H9 (cell line): Measurements from ENCODE around the gene PLEKHG3. TPM values are rescaled to one million over a fixed set of nuclear protein-coding genes. Genes with fewer than 3 reads are reported as not detected.
A peak's percentile ranks its signal among the peaks of the same experiment; 100 is the strongest.

Source experiments
- DNase-seq: peaks from one replicate; pipeline ENCODE4 v3.0.0-alpha.2; 2017
- H2AFZ ChIP-seq: one replicate; pipeline ENCODE4 v1.6.1; 2013; ENCODE audit warnings: mild to moderate bottlenecking, low read length, control low read depth, moderate library complexity
- H2AK5ac ChIP-seq: 2 replicates; pipeline ENCODE4 v1.6.1; 2013; ENCODE audit warnings: low read length, control low read depth, mixed read lengths; ENCODE audit not compliant: insufficient read length
- H2BK120ac ChIP-seq: one replicate; pipeline ENCODE4 v1.6.1; 2013; ENCODE audit warnings: low read depth, mild to moderate bottlenecking, low read length, control low read depth, inconsistent platforms; ENCODE audit not compliant: poor library complexity, severe bottlenecking
- H2BK12ac ChIP-seq: 2 replicates; pipeline ENCODE4 v1.6.1; 2013; ENCODE audit warnings: low read length, control low read depth, mixed read lengths, low read depth; ENCODE audit not compliant: insufficient read length
- H2BK15ac ChIP-seq: 2 replicates; pipeline ENCODE4 v1.6.1; 2013; ENCODE audit warnings: low read depth, low read length, control low read depth
- H2BK20ac ChIP-seq: one replicate; pipeline ENCODE4 v1.6.1; 2013; ENCODE audit warnings: low read depth, mild to moderate bottlenecking, low read length, control low read depth, inconsistent platforms; ENCODE audit not compliant: poor library complexity, severe bottlenecking
- H2BK5ac ChIP-seq: 2 replicates; pipeline ENCODE4 v1.6.1; 2013; ENCODE audit warnings: low read length, control low read depth, mixed read lengths; ENCODE audit not compliant: insufficient read length
- H3K14ac ChIP-seq: 2 replicates; pipeline ENCODE4 v1.6.1; 2013; ENCODE audit warnings: low read length, control low read depth; ENCODE audit not compliant: insufficient read depth
- H3K18ac ChIP-seq: 2 replicates; pipeline ENCODE4 v1.6.1; 2013; ENCODE audit warnings: low read depth, mild to moderate bottlenecking, mixed read lengths, low read length, control low read depth; ENCODE audit not compliant: insufficient read length
- H3K23ac ChIP-seq: 2 replicates; pipeline ENCODE4 v1.6.1; 2013; ENCODE audit warnings: low read length, control low read depth, mixed read lengths, low read depth; ENCODE audit not compliant: insufficient read length
- H3K23me2 ChIP-seq: 2 replicates; pipeline ENCODE4 v1.6.1; 2013; ENCODE audit warnings: low read depth, mild to moderate bottlenecking, mixed read lengths, low read length, control low read depth; ENCODE audit not compliant: insufficient read length, poor library complexity, severe bottlenecking
- H3K27ac ChIP-seq: 2 replicates; pipeline ENCODE4 v1.5.1; 2013; ENCODE audit warnings: low read length, control low read depth, mixed read lengths, low read depth; ENCODE audit not compliant: insufficient read length
- H3K27me3 ChIP-seq: 2 replicates; pipeline ENCODE4 v1.6.1; 2013; ENCODE audit warnings: low read length, control low read depth, inconsistent platforms; ENCODE audit not compliant: insufficient read depth
- H3K4ac ChIP-seq: 2 replicates; pipeline ENCODE4 v1.6.1; 2013; ENCODE audit warnings: low read depth, mild to moderate bottlenecking, control low read depth, inconsistent platforms, low read length, moderate library complexity
- H3K4me1 ChIP-seq: 2 replicates; pipeline ENCODE4 v1.6.1; 2013; ENCODE audit warnings: low read length, control low read depth, inconsistent platforms; ENCODE audit not compliant: insufficient read depth
- H3K4me2 ChIP-seq: 2 replicates; pipeline ENCODE4 v1.6.1; 2013; ENCODE audit warnings: low read length, control low read depth, mixed read lengths; ENCODE audit not compliant: insufficient read length, insufficient read depth
- H3K56ac ChIP-seq: 2 replicates; pipeline ENCODE4 v1.6.1; 2013; ENCODE audit warnings: low read depth, mild to moderate bottlenecking, mixed read lengths, low read length, control low read depth; ENCODE audit not compliant: insufficient read length
- H3K79me1 ChIP-seq: 2 replicates; pipeline ENCODE4 v1.6.1; 2013; ENCODE audit warnings: low read depth, mild to moderate bottlenecking, moderate library complexity, low read length, control low read depth, inconsistent platforms; ENCODE audit not compliant: insufficient read depth, poor library complexity, severe bottlenecking
- H3K79me2 ChIP-seq: 2 replicates; pipeline ENCODE4 v1.6.1; 2013; ENCODE audit warnings: low read length, control low read depth, inconsistent platforms; ENCODE audit not compliant: insufficient read depth
- H3K9ac ChIP-seq: 2 replicates; pipeline ENCODE4 v1.6.1; 2013; ENCODE audit warnings: low read length, control low read depth, mixed read lengths; ENCODE audit not compliant: insufficient read length; ENCODE audit errors: extremely low read depth
- H3K9me3 ChIP-seq: one replicate; pipeline ENCODE4 v1.6.1; 2013; ENCODE audit warnings: low read depth, low read length, inconsistent platforms; ENCODE audit not compliant: control insufficient read depth
- H3T11ph ChIP-seq: one replicate; pipeline ENCODE4 v1.6.1; 2013; ENCODE audit warnings: mild to moderate bottlenecking, low read length, control low read depth, inconsistent platforms
- H4K20me1 ChIP-seq: one replicate; pipeline ENCODE4 v1.6.1; 2013; ENCODE audit not compliant: control insufficient read depth, insufficient read length, insufficient read depth
- H4K5ac ChIP-seq: 2 replicates; pipeline ENCODE4 v1.6.1; 2013; ENCODE audit warnings: low read depth, mild to moderate bottlenecking, mixed read lengths, low read length, control low read depth; ENCODE audit not compliant: insufficient read length
- H4K8ac ChIP-seq: replicated peaks from 2 replicates; pipeline ENCODE4 v1.6.1; 2013; ENCODE audit warnings: low read length, control low read depth, mixed read lengths, low read depth; ENCODE audit not compliant: insufficient read length
- H4K91ac ChIP-seq: 2 replicates; pipeline ENCODE4 v1.6.1; 2013; ENCODE audit warnings: low read depth, mild to moderate bottlenecking, moderate library complexity, mixed read lengths, low read length, control low read depth; ENCODE audit not compliant: insufficient read length
- H3K27ac Mint-ChIP-seq, 3 experiments: 2 replicates in 2 of 3; 3 replicates in 1 of 3; pipeline ENCODE4 v1.8.0; 2020 to 2021; ENCODE audit warnings: mixed read lengths in 3 of 3, mild to moderate bottlenecking in 1 of 3, moderate library complexity in 1 of 3
- H3K27me3 Mint-ChIP-seq: 2 replicates; pipeline ENCODE4 v1.8.0; 2021; ENCODE audit warnings: low read depth, mild to moderate bottlenecking, moderate library complexity, mixed read lengths
- H3K36me3 Mint-ChIP-seq, 3 experiments: 2 replicates in 2 of 3; 3 replicates in 1 of 3; pipeline ENCODE4 v1.8.0; 2020 to 2021; ENCODE audit warnings: low read depth in 3 of 3, mixed read lengths in 3 of 3; ENCODE audit not compliant: insufficient read depth in 1 of 3
- H3K4me1 Mint-ChIP-seq, 2 experiments: 2 replicates each; pipeline ENCODE4 v1.8.0; 2020; ENCODE audit warnings: mixed read lengths in 2 of 2
- H3K4me3 Mint-ChIP-seq, 2 experiments: 2 replicates in 1 of 2; 3 replicates in 1 of 2; pipeline ENCODE4 v1.8.0; 2020 to 2021; ENCODE audit warnings: mild to moderate bottlenecking in 2 of 2, mixed read lengths in 2 of 2, moderate library complexity in 1 of 2
- H3K9me3 Mint-ChIP-seq, 2 experiments: 2 replicates in 1 of 2; 3 replicates in 1 of 2; pipeline ENCODE4 v1.8.0; 2020; ENCODE audit warnings: mild to moderate bottlenecking in 2 of 2, mixed read lengths in 2 of 2, moderate library complexity in 1 of 2
- WGBS: extraction: QIAGEN DNeasy Blood & Tissue Kit; methylation state at CpG from one replicate; pipeline ENCODE4 v1.1.7; 2013; ENCODE audit warnings: missing lambda C conversion rate, low lambda C conversion rate, mixed read lengths; ENCODE audit not compliant: insufficient read length; ENCODE audit errors: extremely low coverage; 5-methylcytosine and 5-hydroxymethylcytosine counted together
- total RNA-seq: library from RNA; stranded (reverse); gene quantifications from 2 replicates; pipeline ENCODE4 v1.2.1, GENCODE V29; 2021
- TF ChIP-seq, protein P1 (sequence below): fragments of 200-600 bp; sonication (generic); conservative IDR thresholded peaks from 3 replicates; pipeline ENCODE4 v1.8.0; 2021; ENCODE audit warnings: antibody characterized with exemption, mild to moderate bottlenecking

The PLEKHG3 gene
- total RNA-seq, 1 experiment from 2014 or later: 48.5 TPM

DNA sequence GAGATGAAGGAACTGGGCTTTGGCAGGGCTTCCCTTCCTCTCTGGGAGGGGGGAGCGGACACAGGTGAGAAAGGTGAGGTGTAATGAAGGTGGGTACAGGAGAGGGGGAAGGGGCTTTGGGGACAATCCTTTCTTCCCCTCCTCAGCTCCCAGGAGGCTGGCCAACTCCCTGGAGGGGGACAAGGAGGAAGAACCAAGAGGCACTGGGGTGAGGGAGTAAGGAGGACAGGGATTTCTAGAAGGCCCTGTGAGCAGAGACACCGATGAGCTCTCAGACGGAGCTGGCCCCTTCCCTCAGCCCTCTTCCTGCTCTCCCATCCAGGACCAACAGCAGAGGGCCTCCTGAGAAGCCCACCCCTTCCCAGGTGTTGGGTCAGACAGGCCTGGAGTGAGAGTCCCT, 53.4 kb downstream of the PLEKHG3 start:
- H3K27ac Mint-ChIP-seq: peak overlapping the region in 1 of 3 experiments; percentile 51; a peak in 2 of 7 replicates
- H3K27me3 Mint-ChIP-seq: peaks cover 20% of the 10 kb centered on the region; the same call in 1 of the 2 replicates

More for the DNA sequence above, 53.4 kb downstream of the PLEKHG3 start:
- no peak overlapping the region for H3K4ac ChIP-seq
- no peak overlapping the region; the same call in 1 of the 2 replicates for H3K14ac ChIP-seq
- peaks cover 5% of the 10 kb centered on the region; the same call in 1 of the 2 replicates for H3K4me1 ChIP-seq
- H2BK120ac ChIP-seq: no peak overlapping the region
- Mint-ChIP-seq H3K36me3 (no peaks in the 10 kb centered on the region; a peak in 2 of 7 replicates), H3K4me3 (no peak overlapping the region), H3K4me1 (peaks cover 34 to 39% of the 10 kb centered on the region in 2 experiments), H3K9me3 (peaks cover 2 to 3% of the 10 kb centered on the region in 2 experiments; a peak in 3 of 5 replicates)
- no peak overlapping the region for H3K56ac ChIP-seq
- no peak overlapping the region for H3K9ac ChIP-seq
- no peak overlapping the region for H2AK5ac ChIP-seq
- H4K5ac ChIP-seq: no peak overlapping the region
- H3K79me1 ChIP-seq: no peaks in the 10 kb centered on the region
- H2BK12ac ChIP-seq: no peak overlapping the region
- no peak overlapping the region for H2AFZ ChIP-seq
- no peaks in the 10 kb centered on the region for H3K27me3 ChIP-seq
- H2BK15ac ChIP-seq: no peak overlapping the region
- no peak overlapping the region for H4K91ac ChIP-seq
- H4K8ac ChIP-seq: no peak overlapping the region
- TF ChIP-seq, protein P1, sequence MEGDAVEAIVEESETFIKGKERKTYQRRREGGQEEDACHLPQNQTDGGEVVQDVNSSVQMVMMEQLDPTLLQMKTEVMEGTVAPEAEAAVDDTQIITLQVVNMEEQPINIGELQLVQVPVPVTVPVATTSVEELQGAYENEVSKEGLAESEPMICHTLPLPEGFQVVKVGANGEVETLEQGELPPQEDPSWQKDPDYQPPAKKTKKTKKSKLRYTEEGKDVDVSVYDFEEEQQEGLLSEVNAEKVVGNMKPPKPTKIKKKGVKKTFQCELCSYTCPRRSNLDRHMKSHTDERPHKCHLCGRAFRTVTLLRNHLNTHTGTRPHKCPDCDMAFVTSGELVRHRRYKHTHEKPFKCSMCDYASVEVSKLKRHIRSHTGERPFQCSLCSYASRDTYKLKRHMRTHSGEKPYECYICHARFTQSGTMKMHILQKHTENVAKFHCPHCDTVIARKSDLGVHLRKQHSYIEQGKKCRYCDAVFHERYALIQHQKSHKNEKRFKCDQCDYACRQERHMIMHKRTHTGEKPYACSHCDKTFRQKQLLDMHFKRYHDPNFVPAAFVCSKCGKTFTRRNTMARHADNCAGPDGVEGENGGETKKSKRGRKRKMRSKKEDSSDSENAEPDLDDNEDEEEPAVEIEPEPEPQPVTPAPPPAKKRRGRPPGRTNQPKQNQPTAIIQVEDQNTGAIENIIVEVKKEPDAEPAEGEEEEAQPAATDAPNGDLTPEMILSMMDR: no peak
- no peak overlapping the region for H2BK20ac ChIP-seq
- no peak overlapping the region for H3K4me2 ChIP-seq
- H3K23ac ChIP-seq: no peak overlapping the region
- H3K9me3 ChIP-seq: no peaks in the 10 kb centered on the region
- H3K23me2 ChIP-seq: no peaks in the 10 kb centered on the region
- H2BK5ac ChIP-seq: no peak overlapping the region
- H3K18ac ChIP-seq: no peak overlapping the region
- H3T11ph ChIP-seq: no peak overlapping the region
- H3K79me2 ChIP-seq: no peaks in the 10 kb centered on the region
- H3K27ac ChIP-seq: no peak overlapping the region
- no peak for DNase-seq
- H4K20me1 ChIP-seq: no peaks in the 10 kb centered on the region
- no CpG with 5 or more reads among the region's 3 CpGs for WGBS
